Epithelial cell of proximal tubule (primary cell): Measurements from ENCODE around the gene FOXA2. TPM values are rescaled to one million over a fixed set of nuclear protein-coding genes. Genes with fewer than 3 reads are reported as not detected.
"Not testable (repeated sequence)": the region's sequence is repeated elsewhere in the genome, so short reads cannot be mapped to it uniquely, and the experiment has no call there.

Source experiments
- DNase-seq: peaks from one replicate; pipeline ENCODE4 v3.0.0-alpha.2; 2011; ENCODE audit warnings: low read depth
- H3K4me3 ChIP-seq: 2 replicates; pipeline ENCODE4 v1.5.1; 2011; ENCODE audit warnings: low read depth, mild to moderate bottlenecking, low read length
- total RNA-seq: library from RNA; depleted of rRNA; stranded (reverse); fragments of >200 nt; gene quantifications from 2 replicates; pipeline ENCODE4 v1.2.3, GENCODE V29; 2015
- TF ChIP-seq, protein P1 (sequence below): conservative IDR thresholded peaks from 2 replicates; pipeline ENCODE4 v1.5.1; 2012; ENCODE audit warnings: low read depth, mild to moderate bottlenecking, low read length

Gene FOXA2
- total RNA-seq, 1 donor from 2014 or later: not detected

DNA sequence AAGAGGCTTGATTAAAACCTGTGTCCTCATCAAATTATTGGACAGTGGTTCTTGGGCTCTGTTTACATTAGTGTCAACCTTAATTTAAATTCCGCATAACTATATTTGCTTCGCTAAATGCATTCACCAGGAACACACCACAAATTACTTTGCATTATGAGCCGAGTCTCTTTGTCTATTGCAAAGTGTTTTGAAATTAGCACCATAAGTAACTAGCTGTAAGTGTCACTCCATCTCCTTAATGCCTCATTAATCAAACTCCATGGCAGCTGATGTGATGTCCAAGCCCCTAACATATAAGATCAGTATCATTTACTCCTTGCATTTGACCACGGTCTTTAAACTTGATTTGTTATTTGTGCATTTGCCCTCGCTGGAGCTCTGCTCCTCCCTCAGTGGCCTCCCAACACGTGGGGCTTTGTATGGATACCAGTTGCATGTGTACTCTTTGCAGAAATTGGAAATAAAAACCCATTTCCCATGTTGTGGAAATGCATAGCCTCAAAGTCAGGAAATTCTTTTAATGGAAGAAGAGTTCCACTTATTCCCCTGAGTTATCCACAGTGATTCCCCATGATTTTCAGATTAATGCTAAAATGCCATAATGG lies 24.6 kb downstream of the FOXA2 start:
- no peak for DNase-seq
- no peak overlapping the region for H3K4me3 ChIP-seq
- TF ChIP-seq, protein P1, sequence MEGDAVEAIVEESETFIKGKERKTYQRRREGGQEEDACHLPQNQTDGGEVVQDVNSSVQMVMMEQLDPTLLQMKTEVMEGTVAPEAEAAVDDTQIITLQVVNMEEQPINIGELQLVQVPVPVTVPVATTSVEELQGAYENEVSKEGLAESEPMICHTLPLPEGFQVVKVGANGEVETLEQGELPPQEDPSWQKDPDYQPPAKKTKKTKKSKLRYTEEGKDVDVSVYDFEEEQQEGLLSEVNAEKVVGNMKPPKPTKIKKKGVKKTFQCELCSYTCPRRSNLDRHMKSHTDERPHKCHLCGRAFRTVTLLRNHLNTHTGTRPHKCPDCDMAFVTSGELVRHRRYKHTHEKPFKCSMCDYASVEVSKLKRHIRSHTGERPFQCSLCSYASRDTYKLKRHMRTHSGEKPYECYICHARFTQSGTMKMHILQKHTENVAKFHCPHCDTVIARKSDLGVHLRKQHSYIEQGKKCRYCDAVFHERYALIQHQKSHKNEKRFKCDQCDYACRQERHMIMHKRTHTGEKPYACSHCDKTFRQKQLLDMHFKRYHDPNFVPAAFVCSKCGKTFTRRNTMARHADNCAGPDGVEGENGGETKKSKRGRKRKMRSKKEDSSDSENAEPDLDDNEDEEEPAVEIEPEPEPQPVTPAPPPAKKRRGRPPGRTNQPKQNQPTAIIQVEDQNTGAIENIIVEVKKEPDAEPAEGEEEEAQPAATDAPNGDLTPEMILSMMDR: no peak

DNA sequence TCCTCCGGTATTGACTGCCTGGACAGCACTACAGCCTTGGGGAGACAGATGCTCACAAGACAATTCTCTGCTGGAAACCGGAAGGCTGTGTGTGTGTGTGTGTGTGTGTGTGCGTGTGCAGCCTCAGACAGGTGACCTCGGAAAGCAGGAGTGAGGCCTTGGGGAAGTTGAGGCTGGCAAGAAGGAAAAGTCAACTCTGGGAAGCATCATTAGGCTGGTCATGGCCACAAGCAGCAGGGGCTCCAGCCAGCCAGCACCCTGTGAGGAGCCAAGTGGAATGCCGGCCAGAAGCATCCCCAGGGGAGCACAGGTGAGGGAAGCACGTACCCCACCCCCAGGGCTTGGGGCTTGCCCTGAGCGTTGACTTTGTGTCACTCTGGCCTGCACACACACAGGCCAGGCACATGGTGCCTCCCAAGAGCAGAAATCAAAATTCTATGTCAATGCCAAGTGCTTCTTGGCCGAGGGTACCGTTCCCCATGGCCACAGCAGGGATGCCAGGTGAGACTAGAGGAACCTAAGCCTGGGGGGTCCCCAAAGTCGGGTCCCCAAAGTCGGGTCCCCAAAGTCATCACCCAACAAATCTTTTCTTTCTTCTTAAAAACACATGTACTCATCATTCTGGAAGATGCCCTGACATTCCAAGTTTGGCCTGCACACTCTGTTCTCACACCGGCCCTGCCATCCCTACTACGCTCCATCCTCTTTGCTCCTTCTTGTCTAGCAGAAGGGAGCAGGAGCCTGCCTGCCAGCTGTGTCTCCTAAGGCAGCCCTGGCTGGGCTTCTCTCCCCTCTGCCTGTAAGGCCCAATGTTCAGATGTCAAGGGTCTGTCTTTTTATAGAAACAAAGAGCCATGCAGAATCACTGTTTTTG lies 26.7 kb downstream of the FOXA2 start:
- no peak for DNase-seq
- no peak overlapping the region for H3K4me3 ChIP-seq
- TF ChIP-seq, protein P1: no peak

- no peak overlapping the region for H3K4me3 ChIP-seq
- no peak for DNase-seq
- TF ChIP-seq, protein P1: no peak
Measured at GRCh38 chr20:22556565-22557056, 27.8 kb downstream of the FOXA2 start.

DNA sequence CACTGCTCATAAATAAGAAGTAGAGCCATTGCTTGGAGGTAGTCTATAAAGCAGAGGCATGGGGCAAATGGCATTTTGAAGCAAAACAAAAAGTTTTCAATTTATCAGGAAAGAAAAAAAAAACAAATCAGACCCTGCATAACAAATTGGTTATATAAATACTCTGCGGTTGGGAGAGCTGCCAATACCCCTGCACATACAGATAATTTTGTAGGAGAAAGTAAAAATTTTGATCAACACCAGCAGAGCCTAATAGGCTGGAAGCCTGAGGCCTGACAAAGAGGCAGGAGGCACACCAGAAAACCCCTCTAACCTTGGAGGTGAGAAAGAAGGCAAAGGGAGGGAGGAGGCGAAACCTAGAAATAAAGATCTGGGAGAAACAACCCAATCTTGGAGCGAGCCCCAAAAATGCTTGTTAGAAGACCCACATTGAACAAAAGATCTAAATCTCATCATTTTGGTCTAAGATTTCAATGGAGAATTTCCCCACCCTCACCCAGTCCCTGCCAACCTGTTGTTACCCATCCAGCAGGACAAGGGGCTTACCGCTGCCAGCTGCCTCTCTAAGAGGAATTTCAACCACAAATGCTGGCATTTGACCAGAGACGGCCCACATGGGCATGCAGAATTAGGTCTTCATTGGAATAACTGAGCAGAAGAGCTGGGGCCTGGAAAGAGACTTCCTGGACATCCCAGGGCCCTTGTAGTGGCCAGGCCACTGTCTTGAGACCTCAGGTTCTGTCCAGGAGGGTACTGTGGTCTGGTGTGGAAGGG lies 28.4 kb downstream of the FOXA2 start:
- H3K4me3 ChIP-seq: no peak overlapping the region
- TF ChIP-seq, protein P1: no peak
- DNase-seq: no peak

- DNase-seq: no peak
- TF ChIP-seq, protein P1: no peak
- no peak overlapping the region for H3K4me3 ChIP-seq
Measured at GRCh38 chr20:22554391-22554790, 30.0 kb downstream of the FOXA2 start.

DNA sequence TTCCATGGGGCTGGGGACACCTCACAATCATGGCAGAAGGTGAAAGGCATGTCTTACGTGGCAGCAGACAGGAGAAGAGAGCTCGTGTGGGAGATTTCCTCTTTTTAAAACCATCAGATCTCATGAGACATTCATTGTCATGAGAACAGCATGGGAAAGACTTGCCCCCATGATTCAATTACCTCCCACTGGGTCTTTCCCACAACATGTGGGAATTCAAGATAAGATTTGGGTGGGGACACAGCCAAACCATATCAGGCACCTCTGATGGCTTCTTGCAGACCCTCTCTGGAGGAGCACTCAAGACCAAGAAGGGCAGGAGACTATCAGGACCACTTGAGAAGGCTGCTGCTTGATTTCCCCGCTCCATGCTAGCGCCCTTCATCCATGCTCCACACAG lies 33.9 kb downstream of the FOXA2 start:
- DNase-seq, H3K4me3 ChIP-seq: not testable (repeated sequence)

GRCh38 chr20:22548040-22548439 lies 36.3 kb downstream of the FOXA2 start:
- H3K4me3 ChIP-seq: no peak overlapping the region
- no peak for DNase-seq

More at GRCh38 chr20:22548040-22548439, 36.3 kb downstream of the FOXA2 start:
- TF ChIP-seq, protein P1: no peak
